Activated naive CD8-positive, alpha-beta T cell treated with anti-CD3 and anti-CD28 coated beads, Interleukin-2, amount 50 U/mL, for 16 hours (primary cell): ENCODE results near the gene LRRFIP1.

Experiments used
- DNase-seq: peaks from one replicate; pipeline ENCODE4 v3.0.0-alpha.2; 2020; ENCODE audit warnings: low read depth, low spot score

LRRFIP1 gene

DNA sequence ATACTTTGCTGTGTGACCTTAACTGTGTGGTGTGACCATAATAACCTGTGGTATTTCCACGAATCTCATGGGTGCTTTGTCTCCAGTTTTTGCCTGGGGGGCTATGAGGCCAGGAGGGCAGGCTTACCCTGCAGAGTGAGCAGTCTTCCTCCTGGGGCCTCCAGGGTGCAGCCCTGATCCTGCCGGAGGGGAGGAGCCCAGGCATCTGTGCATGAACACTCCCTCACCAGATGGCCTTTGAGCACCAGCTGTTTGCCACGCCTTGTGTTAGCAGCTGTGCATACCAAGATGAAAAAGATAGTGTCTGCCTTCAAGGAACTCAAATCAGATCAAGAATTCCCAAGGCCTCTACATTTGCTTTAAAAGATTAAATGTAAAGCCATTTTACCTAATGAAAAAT, 96.2 kb downstream of the LRRFIP1 start:
- DNase-seq = no peak

DNA sequence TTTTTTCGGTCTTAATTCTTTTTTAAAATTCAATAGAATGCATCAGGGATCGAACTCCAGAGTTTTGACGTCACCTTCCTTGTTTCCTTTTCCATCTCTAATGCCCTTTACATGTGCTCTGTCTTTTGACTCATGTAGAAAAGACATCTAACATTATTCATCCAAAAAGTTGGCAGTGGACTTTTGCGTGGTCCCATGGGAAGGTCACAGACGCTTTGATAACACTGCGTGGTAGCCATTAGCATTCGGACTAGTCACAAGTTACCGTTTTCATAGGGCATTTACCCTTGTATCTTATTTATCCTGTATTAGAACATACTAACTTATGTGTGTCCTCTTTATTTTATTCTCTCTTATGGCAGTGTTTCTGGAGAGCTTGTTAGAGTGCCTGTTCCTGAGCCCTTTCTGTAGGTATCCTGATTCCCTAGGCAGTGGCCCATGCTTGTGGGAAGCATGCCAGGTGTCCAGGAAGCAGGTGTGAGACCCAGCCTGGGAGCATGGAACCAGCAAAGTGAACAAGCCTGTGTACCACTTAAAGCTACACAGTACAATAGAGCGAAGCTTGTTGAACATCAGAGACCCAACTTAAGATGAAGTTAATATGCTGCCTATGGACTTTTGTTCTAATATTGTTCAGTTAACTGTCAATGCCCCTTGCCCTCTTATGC, 97.6 kb downstream of the LRRFIP1 start:
- no peak for DNase-seq

DNA sequence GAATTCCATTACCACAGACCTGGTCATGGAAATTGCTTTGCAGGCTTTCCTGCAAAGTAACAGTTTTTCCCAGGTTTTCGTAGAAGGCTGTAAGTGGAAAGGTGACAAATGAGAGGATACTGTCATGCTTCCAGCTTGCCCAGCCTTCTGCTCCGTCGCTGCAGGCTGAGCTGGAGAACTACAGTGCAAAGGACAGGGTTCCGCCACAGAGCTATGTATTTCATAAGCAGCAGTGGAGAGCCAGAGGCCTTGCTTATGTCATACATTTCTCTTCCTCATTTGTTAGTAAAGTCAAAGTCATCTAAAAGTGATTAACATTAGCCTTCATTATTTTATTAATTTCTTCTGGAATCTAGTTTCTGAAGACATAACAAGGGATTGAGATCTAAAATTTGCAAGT, 98.3 kb downstream of the LRRFIP1 start:
- no peak for DNase-seq

DNA sequence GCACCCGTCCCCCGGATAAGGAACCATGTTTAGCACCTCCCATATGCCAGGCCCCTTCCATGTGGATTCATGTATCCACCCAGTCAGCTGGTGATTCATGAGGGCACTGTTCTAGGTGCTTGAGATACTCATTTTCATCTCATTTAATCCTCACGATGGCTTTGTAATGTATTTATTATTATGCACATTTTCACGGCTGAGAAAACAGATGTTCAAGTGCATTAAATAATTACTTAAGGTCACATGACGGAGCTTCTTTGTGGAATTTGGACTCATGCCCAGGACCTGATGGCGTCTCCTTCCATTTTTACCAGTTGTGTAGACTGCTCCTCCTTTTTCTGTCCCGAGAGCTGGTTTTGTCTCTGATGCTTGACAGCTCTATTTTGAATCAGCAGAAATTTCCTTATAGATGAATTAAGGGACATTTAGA, 99.0 kb downstream of the LRRFIP1 start:
- no peak for DNase-seq

DNA sequence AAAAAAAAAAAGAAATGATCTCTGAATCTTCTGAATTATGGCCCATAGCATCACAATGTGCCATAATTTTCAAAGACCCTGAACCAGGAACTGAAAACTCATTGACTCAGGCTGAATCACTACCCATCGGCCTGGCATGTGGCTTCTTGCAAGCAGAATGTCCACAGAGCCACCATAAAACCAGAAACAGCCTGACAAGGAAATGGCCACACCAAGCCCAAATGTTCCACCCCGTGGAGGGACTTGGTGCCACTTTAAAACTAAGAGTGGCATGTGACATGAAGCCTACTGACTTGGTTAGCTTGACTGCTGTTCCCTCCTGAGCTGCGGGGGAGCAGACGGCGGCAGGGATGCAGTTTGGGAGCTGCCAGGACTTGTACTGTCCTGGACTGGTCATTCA, 100.0 kb downstream of the LRRFIP1 start:
- no peak for DNase-seq

DNA sequence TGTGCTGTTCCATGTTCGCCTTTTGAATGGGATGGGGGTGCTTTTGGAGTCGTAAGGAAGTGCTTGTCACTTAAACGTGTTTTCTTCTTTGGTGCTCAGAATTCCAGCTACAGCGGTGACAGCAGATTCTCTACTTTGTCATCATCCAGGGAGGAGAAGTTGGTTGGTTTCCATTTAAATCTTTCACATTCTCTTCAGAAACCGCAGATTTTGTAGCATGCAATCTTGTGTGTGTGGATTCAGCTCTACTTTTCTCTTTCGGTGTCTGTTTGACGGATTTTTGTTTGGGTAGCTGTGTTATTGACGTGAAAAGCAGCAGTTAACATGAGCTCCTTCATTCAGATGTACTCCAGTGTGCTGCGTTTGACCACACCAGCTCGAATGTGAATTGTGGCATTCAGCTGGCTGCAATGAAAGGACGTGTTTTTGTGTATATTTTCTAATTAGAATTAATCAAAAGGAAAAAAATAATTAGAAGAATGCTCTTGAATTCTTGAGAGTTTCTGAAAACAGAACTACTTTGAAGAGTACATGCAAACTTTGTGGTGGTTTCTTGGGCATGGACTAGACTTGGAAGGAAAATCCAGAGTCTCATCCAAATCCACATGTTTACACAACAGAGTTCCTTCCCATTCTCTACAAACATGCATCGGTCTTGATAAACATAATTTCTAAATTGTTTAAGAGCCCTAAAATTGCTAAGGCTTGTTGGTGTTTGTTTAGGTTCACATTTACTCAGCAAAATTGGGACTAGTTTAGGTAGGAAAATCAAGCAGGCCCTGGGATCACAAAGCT, 102.5 kb downstream of the LRRFIP1 start:
- no peak for DNase-seq

DNA sequence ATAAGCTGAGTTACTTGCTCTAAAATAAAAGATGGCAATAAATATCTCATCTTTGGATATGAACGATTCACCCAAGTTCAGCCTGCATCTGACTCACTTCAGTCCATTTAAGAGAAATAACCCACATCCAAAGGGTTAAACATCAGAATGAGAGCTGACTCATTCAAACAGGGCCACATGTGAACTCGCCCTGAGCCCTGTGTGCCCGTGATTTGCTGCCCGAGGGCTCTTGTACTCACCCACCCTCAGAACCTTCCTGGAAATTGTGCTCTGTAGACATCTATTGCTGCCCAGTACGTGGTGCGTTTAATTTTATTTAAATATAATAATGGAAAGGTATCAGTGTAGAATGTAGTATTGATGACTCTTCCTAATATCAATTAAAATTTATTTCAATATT, 104.3 kb downstream of the LRRFIP1 start:
- DNase-seq = no peak

DNA sequence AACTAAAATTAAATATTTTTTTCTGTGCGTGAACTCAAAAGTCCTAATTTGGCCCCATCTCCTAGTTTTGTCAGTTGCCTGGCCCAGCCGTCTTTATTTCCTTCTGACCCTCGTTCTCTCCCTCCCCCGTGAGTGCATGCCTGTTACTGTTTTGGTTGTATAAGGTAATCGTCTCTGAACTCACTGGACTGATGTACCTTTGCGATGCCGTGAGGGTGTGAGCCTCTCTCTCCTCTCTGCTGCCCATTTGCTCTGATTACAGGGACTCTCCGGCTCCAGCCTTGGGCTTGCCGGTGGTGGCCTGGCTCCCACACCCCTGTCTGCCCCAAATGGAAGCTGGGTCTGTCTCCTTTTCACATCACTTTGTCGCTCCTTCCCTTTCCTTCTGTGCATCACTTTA, 104.7 kb downstream of the LRRFIP1 start:
- no peak for DNase-seq

DNA sequence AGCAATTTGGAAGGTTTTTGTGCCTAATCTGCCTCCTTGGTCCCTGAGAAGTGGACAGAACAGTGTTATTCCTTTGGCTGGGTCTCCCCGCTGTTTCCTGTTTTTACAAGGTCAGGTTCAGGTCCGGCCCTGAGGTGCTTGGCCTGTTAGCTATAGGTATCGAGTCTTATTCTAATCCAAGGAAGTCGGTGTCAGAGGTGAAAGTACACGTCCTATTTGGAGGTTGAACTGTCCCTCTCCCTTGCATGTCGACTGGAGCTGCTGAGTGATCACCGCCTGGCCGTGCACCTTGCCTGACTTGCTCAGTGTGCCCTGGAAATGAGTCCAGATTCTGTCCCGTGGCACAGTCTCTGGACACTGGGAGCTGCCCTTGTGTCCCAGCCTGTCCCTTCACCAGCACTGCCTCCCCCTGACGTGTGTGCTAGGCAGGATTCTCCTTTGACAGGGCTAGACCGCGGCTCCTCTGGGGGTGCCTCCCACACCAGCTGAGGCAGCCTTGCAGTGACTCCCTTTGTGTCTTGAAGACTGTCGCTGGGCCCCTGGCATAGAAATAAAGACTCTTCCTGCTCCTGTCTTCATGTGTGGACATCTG, 105.5 kb downstream of the LRRFIP1 start:
- no peak for DNase-seq

DNA sequence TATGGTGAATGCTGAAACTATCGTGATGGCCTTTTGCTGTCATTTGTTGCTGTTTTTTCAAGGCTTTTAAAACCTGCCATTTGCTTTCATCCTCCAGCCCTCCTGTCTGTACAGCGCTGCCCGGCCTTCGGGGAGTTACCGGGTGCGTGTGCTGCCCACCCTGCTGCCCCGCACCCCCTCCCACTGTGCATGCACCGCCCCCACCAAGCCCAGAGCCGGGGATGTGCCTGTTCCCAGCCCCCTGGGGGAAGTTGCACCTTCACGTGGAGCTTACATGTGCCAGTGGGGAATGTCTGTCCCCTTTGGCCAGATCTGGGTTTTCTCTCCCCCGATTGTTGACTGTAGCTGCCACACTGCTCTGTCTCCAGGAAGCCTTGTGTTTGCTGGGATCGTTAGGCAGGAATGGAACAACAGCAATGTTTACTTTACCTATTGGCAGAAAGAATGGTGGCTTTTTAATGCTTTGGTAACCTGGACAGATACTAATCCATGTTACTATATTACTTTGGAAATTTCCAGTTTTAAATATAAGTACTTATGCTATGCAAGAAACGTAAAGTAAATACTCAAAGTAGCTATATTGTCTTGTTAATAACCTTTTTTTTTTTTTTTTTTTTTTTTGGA, 106.4 kb downstream of the LRRFIP1 start:
- no peak for DNase-seq

DNA sequence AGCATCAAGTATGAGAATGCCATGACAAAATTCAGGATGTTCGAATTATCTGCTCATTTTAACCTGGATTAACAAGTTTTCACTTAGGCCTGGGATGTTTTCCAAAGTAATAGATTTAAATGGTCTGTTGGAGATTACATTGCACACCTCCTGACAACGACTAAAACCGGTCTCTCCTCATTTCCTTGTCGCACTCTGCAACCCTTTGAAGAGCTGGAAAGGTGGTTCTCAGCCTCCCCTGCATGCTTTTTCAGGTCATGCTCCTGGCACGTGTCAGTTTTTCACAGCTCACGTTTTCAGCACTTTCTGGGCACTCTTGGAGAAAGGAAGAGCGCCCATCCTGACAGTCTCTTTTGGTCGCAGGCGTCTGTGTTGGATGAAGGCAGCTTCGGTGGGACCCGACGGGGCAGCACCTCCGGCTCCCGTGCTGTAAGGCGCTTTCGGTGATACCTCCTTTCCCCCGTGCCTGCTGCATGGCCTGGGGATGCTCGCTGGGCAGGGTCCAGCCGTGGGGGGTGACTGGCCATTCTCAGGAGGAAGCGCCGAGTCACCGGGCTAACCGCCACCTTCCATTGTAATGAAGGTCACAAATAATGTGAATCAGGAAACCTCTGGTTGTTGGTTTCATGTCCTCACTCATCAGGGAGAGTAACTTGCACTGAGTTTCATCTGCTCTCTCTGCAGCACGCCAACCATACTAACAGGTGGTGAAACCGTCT, 107.7 kb downstream of the LRRFIP1 start:
- DNase-seq = no peak

DNA sequence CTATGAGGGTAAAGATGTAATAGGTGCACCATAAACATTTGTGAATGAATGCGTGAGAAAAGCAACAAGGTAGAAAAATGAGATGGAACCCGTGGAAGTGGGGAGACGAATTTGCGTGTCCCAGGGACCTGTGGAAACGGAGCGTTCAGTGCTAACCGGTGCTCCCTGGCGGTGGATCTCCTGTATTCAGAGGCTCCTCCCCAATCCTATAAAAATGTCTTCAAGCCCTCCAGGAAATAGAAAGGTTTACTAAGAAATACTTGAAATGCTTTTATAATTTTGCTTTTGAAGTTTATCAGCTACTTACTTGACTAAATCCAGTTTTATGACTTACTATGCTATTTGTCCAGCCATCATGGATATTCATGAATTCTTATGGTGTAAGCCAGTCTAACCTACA, 108.4 kb downstream of the LRRFIP1 start:
- DNase-seq = no peak

DNA sequence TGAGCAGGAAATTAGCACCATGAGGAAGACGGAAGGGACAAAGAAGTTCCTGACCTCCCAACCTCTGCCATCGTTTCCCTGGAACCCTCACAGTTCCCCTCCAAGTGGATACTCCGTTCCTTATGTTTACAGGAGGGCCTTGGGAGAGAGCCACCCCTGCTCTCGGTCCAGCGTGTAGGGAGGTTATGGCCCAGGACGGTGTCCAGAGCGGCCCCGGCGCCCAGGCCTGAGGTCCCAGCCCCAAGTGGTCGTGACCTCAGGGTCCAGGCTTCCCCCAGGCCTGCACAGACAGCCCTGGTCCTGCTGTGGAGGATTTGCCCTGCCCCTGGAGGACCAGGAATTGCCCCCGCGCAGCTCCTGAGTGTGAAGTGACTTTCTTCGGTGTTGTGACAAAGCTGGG, 109.4 kb downstream of the LRRFIP1 start:
- no peak for DNase-seq

DNA sequence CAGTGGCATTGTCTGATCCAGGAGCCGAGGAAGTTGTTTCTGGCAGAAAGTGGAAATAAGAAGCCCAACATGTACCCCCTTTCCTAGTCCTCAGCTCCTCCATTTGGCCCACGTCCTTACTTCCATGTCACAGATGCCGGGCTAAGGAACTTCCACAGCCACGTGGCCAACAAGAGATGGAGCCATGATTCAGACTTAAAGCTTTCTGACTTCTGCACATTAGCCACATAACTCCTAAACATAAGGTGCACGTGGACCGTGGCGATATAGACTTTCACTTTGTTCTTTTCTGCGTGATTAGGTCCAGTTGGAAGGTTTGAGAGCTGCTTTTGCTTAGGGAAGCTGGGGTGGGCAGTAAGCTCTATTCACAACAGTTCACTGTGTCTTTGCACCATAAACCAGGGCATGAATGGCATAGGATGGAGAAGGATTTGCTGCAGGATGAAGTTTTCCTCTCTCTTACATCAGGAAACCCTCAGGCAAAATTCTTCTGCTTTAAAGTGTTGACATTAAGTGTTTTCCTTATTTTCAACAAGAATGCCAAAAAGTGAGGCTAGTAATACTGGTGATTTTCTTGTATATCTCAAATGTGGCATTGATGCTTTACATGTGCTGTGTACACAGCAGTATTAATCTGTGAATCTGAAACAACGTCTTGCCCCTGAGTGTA, 109.9 kb downstream of the LRRFIP1 start:
- DNase-seq = no peak

DNA sequence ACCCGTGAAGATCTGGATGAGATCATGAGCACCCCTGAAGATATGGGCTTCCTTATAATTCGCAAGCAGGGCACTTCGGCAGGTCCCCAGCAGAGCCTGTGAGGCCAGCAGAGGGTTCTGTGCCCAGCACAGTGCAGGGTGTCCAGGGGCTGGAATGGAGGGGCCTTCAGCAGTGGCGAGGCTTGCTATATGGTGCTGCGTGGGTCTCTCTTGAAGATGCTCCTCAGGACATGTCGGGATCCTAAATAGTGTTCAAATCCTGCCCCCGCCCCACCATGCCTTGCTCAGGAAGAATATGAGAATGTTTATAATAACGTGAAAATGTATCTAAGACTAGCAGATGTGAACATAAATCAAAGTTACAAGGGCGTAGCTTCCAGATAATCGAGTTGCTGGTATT, 110.9 kb downstream of the LRRFIP1 start:
- no peak for DNase-seq

DNA sequence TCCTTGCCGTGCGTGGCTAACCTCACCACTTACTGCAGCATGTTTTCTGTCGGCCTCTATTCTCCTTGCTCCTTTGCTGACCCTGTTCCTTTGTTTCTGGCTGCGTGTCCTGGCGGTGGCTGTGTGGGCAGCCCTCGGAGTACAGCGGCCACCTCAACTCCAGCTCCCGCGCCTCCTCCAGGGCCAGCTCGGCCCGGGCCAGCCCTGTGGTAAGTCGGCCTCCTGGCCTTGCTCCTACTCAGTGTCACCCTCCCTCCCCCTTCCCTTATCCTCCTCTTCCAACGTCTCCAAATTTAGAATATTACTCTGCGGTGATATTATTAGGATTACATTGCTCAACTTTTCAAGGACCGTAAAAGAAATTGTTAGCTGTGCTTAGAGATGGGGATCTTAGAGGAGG, 111.7 kb downstream of the LRRFIP1 start:
- DNase-seq = no peak

DNA sequence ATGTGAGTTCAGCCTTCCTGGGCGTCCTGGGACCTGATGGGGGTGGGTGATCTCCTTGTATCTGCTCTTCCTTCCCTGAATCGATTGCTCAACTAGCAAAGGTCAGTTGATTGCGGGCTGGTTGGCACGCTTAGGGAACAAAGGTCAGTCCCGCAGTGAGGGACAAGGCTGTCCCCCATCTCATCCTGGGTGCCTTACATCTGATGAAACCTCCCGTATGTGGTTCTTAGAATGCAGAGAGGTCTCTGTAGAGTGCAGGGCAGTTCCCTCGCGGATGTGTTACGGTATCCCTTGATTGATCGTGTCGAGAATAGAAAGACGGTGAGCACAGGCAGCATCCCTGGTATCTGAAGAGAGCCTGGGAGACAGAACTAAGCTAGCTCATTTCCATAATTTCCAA, 114.8 kb downstream of the LRRFIP1 start:
- DNase-seq = no peak

DNA sequence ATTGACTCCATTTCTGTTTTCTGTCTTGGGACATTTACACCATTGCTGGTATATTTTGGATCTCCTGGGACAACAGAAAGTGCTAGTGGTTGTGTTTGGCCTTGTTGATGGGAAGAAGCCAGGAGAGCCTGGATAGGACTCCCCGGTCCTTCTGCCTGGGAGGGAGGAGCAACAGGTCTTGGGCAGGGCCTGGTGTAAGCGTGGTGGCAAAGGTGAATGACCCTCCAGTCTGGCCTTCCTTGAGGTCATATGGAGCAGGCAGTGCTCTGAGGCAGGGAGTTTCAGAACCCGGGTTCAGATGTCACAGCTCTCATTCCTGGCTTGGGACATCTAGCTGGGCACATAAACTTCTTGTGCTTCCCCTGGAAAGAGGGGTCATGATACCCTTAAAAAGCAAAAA, 115.2 kb downstream of the LRRFIP1 start:
- no peak for DNase-seq

DNA sequence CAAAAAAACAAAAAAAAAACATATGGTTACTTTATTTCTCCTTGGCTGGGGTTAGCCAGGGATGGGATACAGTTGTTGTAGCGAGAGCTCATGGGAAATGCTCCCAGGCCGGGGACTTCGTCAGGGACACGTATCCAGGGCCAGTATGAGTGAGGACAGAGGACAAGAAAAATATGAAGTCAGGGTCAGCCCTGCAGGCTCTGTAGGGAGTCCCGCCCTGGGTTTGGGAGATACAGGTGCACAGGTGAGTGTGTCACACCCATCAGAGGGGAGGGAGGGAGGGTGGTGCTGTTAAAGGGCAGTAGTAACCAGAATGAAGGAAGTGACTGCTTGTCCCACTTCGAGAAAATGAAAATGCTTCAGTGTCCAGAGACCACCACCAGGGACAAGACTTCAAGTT, 115.6 kb downstream of the LRRFIP1 start:
- no peak for DNase-seq

DNA sequence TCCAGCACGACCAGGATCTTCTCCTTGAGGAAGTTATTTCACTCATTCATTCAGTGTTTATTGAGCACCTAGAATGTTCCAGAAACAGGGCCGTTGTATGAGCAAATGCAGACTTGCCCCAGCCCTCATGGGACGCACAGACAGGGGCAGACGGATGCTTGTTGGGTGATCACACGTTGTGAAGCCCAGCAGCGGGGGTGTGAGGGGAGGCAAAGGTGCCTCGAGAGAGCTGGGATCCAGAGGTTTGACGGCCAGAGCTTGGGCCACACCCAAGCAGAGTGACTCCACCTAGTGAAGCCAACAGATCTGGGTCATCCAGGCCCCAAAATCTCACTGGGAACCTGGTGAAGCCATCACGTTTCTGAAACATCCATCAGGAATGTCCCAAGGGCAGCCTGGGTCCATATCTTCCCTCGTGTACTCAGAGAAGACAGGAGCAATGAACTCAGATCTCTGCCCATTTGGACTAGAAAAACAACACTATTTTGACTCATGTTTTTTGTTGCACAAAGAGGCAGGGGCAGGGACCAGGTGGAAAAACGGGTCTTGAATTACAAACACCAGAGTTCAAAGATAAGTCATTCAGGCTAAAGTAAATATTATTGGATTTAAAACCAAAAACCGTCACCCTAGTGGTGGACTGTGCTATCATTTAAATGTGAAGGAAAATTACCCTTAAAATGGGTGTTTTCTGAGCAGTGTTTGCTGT, 116.3 kb downstream of the LRRFIP1 start:
- DNase-seq = no peak

DNA sequence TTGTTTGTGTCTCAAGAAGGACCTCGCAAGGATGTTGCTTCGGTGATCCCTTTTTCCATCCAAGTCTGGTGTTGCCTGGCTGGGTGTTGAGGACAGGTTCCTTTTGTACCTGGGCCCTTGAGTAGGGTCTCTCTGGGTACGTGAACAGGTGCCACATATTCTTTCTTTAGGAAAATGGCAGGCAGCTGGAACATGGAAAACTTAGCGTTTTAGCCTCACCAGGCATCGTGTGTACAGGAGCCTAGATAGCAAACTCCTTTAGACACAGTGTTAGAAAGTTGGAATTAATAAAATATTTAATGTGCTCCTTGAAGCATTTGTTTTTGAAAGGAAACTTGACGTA, 116.9 kb downstream of the LRRFIP1 start:
- no peak for DNase-seq
